SK-MEL-5 (cell line): ENCODE measurements around the gene TMEM240. TPM values are rescaled to one million over a fixed set of nuclear protein-coding genes. Genes with fewer than 3 reads are reported as not detected.
"Not testable (repeated sequence)": the region's sequence is repeated elsewhere in the genome, so short reads cannot be mapped to it uniquely, and the experiment has no call there.

Experiments used
- DNase-seq: peaks from one replicate; pipeline ENCODE4 v3.0.0-alpha.2; 2016; ENCODE audit warnings: low read depth, low spot score
- in situ Hi-C: cut with HindIII; loops from 2 replicates; pipeline ENCODE4 v1.10.0; 2016; ENCODE audit warnings: low sequenced_read_pairs, high pct_unique_total_duplicates, low pct_unique_long_range_greater_than_20kb
- total RNA-seq: library from RNA; depleted of rRNA; stranded (reverse); fragments of >200 nt; shearing (Covaris generic); gene quantifications from 2 replicates; pipeline ENCODE4 v1.2.3, GENCODE V29; 2014

Gene TMEM240
- total RNA-seq, 1 experiment from 2014 or later = 0.29 TPM

DNA sequence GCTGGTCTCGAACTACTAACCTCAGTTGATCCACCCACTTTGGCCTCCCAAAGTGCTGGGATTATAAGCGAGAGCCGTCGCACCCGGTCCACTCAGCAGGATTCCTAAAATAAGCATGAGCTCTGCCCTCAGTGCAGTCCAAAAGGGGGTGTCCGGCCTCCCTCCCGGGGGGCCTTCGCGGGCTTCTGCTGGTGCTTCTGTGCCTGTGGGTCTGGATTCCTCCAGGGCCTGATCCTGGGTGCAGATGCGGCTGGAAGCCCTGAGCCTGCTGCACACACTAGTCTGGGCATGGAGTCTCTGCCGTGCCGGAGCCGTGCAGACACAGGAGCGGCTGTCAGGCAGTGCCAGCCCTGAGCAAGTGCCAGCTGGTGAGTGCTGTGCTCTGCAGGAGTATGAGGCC lies 23.5 kb downstream of the TMEM240 start:
- in situ Hi-C loops, DNase-seq: not testable (repeated sequence)

- in situ Hi-C loops, DNase-seq: not testable (repeated sequence)
Observed at GRCh38 chr1:1514376-1514775, 26.0 kb downstream of the TMEM240 start.

GRCh38 chr1:1513675-1514074 lies 26.7 kb downstream of the TMEM240 start:
- DNase-seq, in situ Hi-C loops: not testable (repeated sequence)

DNA sequence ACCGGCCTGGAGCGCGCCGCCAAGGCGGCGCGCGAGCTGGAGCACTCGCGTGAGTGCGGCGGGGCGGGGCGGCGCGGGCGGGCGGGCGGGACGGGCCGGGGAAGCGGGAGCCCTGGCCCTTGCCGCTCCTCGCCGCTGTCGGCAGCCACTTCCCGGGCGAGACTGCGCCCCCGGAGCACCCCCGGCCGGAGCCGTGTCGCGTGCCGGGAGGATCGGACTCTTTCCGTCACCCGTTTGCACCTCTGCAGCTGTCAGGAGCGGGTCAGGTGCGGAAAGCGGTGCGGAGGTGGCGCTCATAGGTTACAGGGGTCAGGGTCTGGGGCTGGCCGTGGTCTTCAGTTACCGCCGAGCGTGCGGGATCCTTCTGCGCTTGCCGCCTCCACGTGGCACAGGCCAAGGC lies 28.0 kb downstream of the TMEM240 start:
- in situ Hi-C loops, DNase-seq: not testable (repeated sequence)

DNA sequence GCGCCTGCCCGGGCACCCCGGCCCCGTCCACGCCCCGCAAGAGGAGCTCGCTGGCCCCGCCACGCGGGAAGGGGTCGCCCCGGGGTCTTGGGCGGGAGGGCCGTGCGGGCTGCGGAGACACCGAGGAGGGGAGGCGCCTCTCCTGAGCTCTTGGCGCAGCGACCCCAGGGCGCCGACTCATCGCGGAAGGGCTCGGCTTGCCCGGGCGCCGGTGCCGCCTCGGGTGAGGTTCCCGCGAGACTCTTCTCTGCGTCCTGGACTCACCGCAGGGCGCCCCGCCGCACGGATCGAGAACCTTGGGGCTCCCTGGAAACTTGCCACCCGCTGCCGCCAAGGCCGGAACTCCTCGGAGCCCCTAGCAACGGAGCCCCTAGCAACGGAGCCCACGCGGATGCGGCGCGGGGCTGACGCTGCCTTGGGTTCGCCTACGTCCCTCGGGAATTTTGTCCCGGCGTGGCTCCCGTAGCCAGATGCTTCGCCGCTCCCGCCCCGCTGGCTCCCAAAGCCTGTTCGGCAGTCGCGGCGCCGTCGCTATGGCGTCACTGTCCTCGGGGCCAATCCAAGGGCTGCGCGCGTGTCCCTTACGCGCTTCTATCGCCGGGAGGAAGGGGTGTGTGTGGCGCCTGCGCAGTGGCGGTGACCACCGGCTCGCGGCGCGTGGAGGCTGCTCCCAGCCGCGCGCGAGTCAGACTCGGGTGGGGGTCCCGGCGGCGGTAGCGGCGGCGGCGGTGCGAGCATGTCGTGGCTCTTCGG lies 28.7 kb downstream of the TMEM240 start, which contains the start of gene ATAD3A:
Gene ATAD3A, plus strand, starts transcription at position 630 of the 753 bp plus-strand sequence. Its CDS starts 107 bp downstream, at position 737.
- in situ Hi-C loops = no loop called here

GRCh38 chr1:1510912-1511532 lies 29.4 kb downstream of the TMEM240 start:
- in situ Hi-C loops = no loop called here
- DNase-seq = peak; percentile 44

More for the DNA sequence above, 28.7 kb downstream of the TMEM240 start, which contains the start of gene ATAD3A:
- DNase-seq = peak; percentile 97

DNA sequence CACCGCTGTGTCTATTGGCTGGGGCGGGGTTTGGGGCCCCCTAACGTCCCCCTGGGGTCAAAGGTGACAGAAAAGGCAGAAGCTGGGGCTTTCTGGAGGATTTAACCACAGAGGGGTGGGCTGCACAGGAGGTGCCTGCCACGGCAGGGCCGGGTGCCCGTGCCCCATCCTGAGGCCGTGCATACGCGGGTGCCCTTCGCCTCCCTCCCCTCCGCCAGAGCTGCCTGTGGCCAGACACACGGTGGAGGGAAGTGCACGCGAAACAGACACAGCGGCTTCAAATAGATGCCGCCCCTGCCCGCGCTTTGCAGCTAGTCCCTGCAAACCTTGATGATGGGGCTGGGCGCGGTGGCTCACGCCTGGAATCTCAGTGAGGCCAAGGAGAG lies 31.0 kb downstream of the TMEM240 start:
- in situ Hi-C loops, DNase-seq: not testable (repeated sequence)

DNA sequence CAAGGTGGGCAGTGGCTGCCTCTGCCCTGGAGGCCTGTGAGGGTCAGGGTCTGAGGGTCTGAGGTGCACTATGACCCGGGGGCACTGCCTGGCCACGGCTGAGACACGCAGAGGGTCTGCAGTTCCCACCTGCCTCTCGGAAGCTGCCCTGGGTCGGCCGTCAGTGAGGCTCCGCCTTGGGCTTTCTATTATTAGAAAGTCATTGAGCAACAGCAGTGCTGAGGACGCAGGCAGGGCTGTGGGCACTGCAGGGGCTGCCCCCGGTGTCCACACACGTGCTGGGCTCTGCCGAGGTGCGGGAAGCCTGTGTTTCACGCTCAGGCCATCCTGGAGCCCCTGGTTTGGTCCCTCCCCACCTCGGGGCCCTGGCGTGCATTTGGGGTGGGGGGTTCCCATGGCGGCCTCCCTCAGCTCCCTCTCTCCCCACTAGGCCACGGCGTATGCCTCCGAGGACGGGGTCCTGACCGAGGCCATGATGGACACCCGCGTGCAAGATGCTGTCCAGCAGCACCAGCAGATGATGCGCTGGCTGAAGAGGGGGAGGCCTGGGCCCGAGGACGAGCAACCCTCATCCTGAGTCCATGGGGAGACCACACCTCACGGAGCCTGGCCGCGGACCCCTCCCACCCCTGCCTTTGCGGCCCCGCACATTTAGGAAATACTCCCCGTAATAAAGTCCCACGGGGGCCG lies 31.5 kb downstream of the TMEM240 start:
- DNase-seq, in situ Hi-C loops: not testable (repeated sequence)

- in situ Hi-C loops = no loop called here
- no peak for DNase-seq
Observed at GRCh38 chr1:1507305-1507704, 33.1 kb downstream of the TMEM240 start.

- DNase-seq, in situ Hi-C loops: not testable (repeated sequence)
Observed at GRCh38 chr1:1505801-1506200, 34.6 kb downstream of the TMEM240 start.

DNA sequence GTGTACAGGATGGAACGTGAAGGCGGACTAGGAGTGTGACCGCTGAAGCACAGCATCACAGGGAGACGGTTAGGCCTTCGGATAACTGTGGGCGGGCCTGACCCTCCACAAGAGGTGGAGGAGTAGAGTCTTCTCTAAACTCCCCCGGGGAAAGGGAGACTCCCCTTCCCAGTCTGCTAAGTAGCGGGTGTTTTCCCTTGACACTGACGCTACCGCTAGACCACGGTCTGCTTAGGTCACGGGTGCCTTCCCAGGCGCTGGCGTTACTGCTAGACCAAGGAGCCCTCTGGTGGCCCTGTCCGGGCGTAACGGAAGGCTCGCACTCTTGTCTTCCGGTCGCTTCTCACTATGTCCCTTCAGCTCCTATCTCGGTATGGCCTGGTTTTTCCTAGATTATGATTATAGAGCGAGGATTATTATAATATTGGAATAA lies 35.0 kb downstream of the TMEM240 start:
- DNase-seq = peak; percentile 45
- in situ Hi-C loops = not testable (repeated sequence)

GRCh38 chr1:1504777-1505365 lies 35.6 kb downstream of the TMEM240 start:
- in situ Hi-C loops = not testable (repeated sequence)
- peak; percentile 73 for DNase-seq

DNA sequence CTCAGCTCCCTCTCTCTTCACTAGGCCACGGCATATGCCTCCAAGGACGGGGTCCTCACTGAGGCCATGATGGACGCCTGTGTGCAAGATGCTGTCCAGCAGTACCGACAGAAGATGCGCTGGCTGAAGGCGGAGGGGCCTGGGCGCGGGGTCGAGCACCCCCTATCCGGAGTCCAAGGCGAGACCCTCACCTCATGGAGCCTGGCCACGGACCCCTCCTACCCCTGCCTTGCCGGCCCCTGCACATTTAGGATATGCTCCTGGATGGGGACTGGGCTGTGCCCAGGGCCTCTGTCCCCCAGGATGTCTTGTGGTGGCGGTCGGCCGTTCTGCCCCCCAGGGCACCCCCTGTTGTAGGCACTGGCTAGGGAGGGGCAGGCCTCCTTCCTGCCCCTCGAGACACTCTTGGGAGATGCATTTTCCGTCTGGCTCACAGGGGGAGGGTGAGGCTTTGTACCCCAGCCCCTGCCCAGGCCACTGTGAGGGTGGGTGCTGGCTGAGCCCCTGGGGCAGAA lies 44.9 kb downstream of the TMEM240 start:
- in situ Hi-C loops = not testable (repeated sequence)

DNA sequence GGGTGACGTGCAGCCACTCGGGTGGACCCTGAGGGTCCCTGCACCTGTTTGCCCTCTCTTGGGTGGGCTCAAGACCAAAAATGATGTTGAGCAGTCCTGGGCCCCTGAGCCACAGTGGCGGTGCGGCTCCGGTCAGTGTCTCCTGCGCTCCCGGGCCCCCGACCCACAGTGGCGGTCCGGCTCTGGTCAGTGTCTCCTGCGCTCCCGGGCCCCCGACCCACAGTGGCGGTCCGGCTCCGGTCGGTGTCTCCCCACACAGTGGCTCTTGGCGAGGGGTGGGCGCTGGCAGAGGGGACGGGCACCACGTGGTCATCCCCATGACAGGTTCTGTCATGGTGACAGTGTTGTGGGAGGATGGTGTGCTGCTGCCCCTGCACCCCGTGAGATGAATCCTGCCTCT lies 46.1 kb downstream of the TMEM240 start:
- DNase-seq, in situ Hi-C loops: not testable (repeated sequence)

More for the DNA sequence above, 44.9 kb downstream of the TMEM240 start:
- DNase-seq = not testable (repeated sequence)

GRCh38 chr1:1491601-1492000 lies 48.8 kb downstream of the TMEM240 start:
- in situ Hi-C loops = no loop called here
- no peak for DNase-seq

GRCh38 chr1:1490633-1491230 lies 49.7 kb downstream of the TMEM240 start:
- in situ Hi-C loops = no loop called here
- no peak for DNase-seq

- DNase-seq = no peak
- in situ Hi-C loops = no loop called here
Observed at GRCh38 chr1:1489861-1490260, 50.6 kb downstream of the TMEM240 start.
